H9 (cell line): Measurements from ENCODE around the gene KRT78. TPM values are rescaled to one million over a fixed set of nuclear protein-coding genes. Genes with fewer than 3 reads are reported as not detected.

Experiments
- DNase-seq: peaks from one replicate; pipeline ENCODE4 v3.0.0-alpha.2; 2017
- H2AFZ ChIP-seq: one replicate; pipeline ENCODE4 v1.6.1; 2013; ENCODE audit warnings: mild to moderate bottlenecking, low read length, control low read depth, moderate library complexity
- H2AK5ac ChIP-seq: 2 replicates; pipeline ENCODE4 v1.6.1; 2013; ENCODE audit warnings: low read length, control low read depth, mixed read lengths; ENCODE audit not compliant: insufficient read length
- H2BK120ac ChIP-seq: one replicate; pipeline ENCODE4 v1.6.1; 2013; ENCODE audit warnings: low read depth, mild to moderate bottlenecking, low read length, control low read depth, inconsistent platforms; ENCODE audit not compliant: poor library complexity, severe bottlenecking
- H2BK12ac ChIP-seq: 2 replicates; pipeline ENCODE4 v1.6.1; 2013; ENCODE audit warnings: low read length, control low read depth, mixed read lengths, low read depth; ENCODE audit not compliant: insufficient read length
- H2BK15ac ChIP-seq: 2 replicates; pipeline ENCODE4 v1.6.1; 2013; ENCODE audit warnings: low read depth, low read length, control low read depth
- H2BK20ac ChIP-seq: one replicate; pipeline ENCODE4 v1.6.1; 2013; ENCODE audit warnings: low read depth, mild to moderate bottlenecking, low read length, control low read depth, inconsistent platforms; ENCODE audit not compliant: poor library complexity, severe bottlenecking
- H2BK5ac ChIP-seq: 2 replicates; pipeline ENCODE4 v1.6.1; 2013; ENCODE audit warnings: low read length, control low read depth, mixed read lengths; ENCODE audit not compliant: insufficient read length
- H3K14ac ChIP-seq: 2 replicates; pipeline ENCODE4 v1.6.1; 2013; ENCODE audit warnings: low read length, control low read depth; ENCODE audit not compliant: insufficient read depth
- H3K18ac ChIP-seq: 2 replicates; pipeline ENCODE4 v1.6.1; 2013; ENCODE audit warnings: low read depth, mild to moderate bottlenecking, mixed read lengths, low read length, control low read depth; ENCODE audit not compliant: insufficient read length
- H3K23ac ChIP-seq: 2 replicates; pipeline ENCODE4 v1.6.1; 2013; ENCODE audit warnings: low read length, control low read depth, mixed read lengths, low read depth; ENCODE audit not compliant: insufficient read length
- H3K23me2 ChIP-seq: 2 replicates; pipeline ENCODE4 v1.6.1; 2013; ENCODE audit warnings: low read depth, mild to moderate bottlenecking, mixed read lengths, low read length, control low read depth; ENCODE audit not compliant: insufficient read length, poor library complexity, severe bottlenecking
- H3K27ac ChIP-seq: 2 replicates; pipeline ENCODE4 v1.5.1; 2013; ENCODE audit warnings: low read length, control low read depth, mixed read lengths, low read depth; ENCODE audit not compliant: insufficient read length
- H3K27me3 ChIP-seq: 2 replicates; pipeline ENCODE4 v1.6.1; 2013; ENCODE audit warnings: low read length, control low read depth, inconsistent platforms; ENCODE audit not compliant: insufficient read depth
- H3K4ac ChIP-seq: 2 replicates; pipeline ENCODE4 v1.6.1; 2013; ENCODE audit warnings: low read depth, mild to moderate bottlenecking, control low read depth, inconsistent platforms, low read length, moderate library complexity
- H3K4me1 ChIP-seq: 2 replicates; pipeline ENCODE4 v1.6.1; 2013; ENCODE audit warnings: low read length, control low read depth, inconsistent platforms; ENCODE audit not compliant: insufficient read depth
- H3K4me2 ChIP-seq: 2 replicates; pipeline ENCODE4 v1.6.1; 2013; ENCODE audit warnings: low read length, control low read depth, mixed read lengths; ENCODE audit not compliant: insufficient read length, insufficient read depth
- H3K56ac ChIP-seq: 2 replicates; pipeline ENCODE4 v1.6.1; 2013; ENCODE audit warnings: low read depth, mild to moderate bottlenecking, mixed read lengths, low read length, control low read depth; ENCODE audit not compliant: insufficient read length
- H3K79me1 ChIP-seq: 2 replicates; pipeline ENCODE4 v1.6.1; 2013; ENCODE audit warnings: low read depth, mild to moderate bottlenecking, moderate library complexity, low read length, control low read depth, inconsistent platforms; ENCODE audit not compliant: insufficient read depth, poor library complexity, severe bottlenecking
- H3K79me2 ChIP-seq: 2 replicates; pipeline ENCODE4 v1.6.1; 2013; ENCODE audit warnings: low read length, control low read depth, inconsistent platforms; ENCODE audit not compliant: insufficient read depth
- H3K9ac ChIP-seq: 2 replicates; pipeline ENCODE4 v1.6.1; 2013; ENCODE audit warnings: low read length, control low read depth, mixed read lengths; ENCODE audit not compliant: insufficient read length; ENCODE audit errors: extremely low read depth
- H3K9me3 ChIP-seq: one replicate; pipeline ENCODE4 v1.6.1; 2013; ENCODE audit warnings: low read depth, low read length, inconsistent platforms; ENCODE audit not compliant: control insufficient read depth
- H3T11ph ChIP-seq: one replicate; pipeline ENCODE4 v1.6.1; 2013; ENCODE audit warnings: mild to moderate bottlenecking, low read length, control low read depth, inconsistent platforms
- H4K20me1 ChIP-seq: one replicate; pipeline ENCODE4 v1.6.1; 2013; ENCODE audit not compliant: control insufficient read depth, insufficient read length, insufficient read depth
- H4K5ac ChIP-seq: 2 replicates; pipeline ENCODE4 v1.6.1; 2013; ENCODE audit warnings: low read depth, mild to moderate bottlenecking, mixed read lengths, low read length, control low read depth; ENCODE audit not compliant: insufficient read length
- H4K8ac ChIP-seq: replicated peaks from 2 replicates; pipeline ENCODE4 v1.6.1; 2013; ENCODE audit warnings: low read length, control low read depth, mixed read lengths, low read depth; ENCODE audit not compliant: insufficient read length
- H4K91ac ChIP-seq: 2 replicates; pipeline ENCODE4 v1.6.1; 2013; ENCODE audit warnings: low read depth, mild to moderate bottlenecking, moderate library complexity, mixed read lengths, low read length, control low read depth; ENCODE audit not compliant: insufficient read length
- H3K27ac Mint-ChIP-seq, 3 experiments: 2 replicates in 2 of 3; 3 replicates in 1 of 3; pipeline ENCODE4 v1.8.0; 2020 to 2021; ENCODE audit warnings: mixed read lengths in 3 of 3, mild to moderate bottlenecking in 1 of 3, moderate library complexity in 1 of 3
- H3K27me3 Mint-ChIP-seq: 2 replicates; pipeline ENCODE4 v1.8.0; 2021; ENCODE audit warnings: low read depth, mild to moderate bottlenecking, moderate library complexity, mixed read lengths
- H3K36me3 Mint-ChIP-seq, 3 experiments: 2 replicates in 2 of 3; 3 replicates in 1 of 3; pipeline ENCODE4 v1.8.0; 2020 to 2021; ENCODE audit warnings: low read depth in 3 of 3, mixed read lengths in 3 of 3; ENCODE audit not compliant: insufficient read depth in 1 of 3
- H3K4me1 Mint-ChIP-seq, 2 experiments: 2 replicates each; pipeline ENCODE4 v1.8.0; 2020; ENCODE audit warnings: mixed read lengths in 2 of 2
- H3K4me3 Mint-ChIP-seq, 2 experiments: 2 replicates in 1 of 2; 3 replicates in 1 of 2; pipeline ENCODE4 v1.8.0; 2020 to 2021; ENCODE audit warnings: mild to moderate bottlenecking in 2 of 2, mixed read lengths in 2 of 2, moderate library complexity in 1 of 2
- H3K9me3 Mint-ChIP-seq, 2 experiments: 2 replicates in 1 of 2; 3 replicates in 1 of 2; pipeline ENCODE4 v1.8.0; 2020; ENCODE audit warnings: mild to moderate bottlenecking in 2 of 2, mixed read lengths in 2 of 2, moderate library complexity in 1 of 2
- WGBS: extraction: QIAGEN DNeasy Blood & Tissue Kit; methylation state at CpG from one replicate; pipeline ENCODE4 v1.1.7; 2013; ENCODE audit warnings: missing lambda C conversion rate, low lambda C conversion rate, mixed read lengths; ENCODE audit not compliant: insufficient read length; ENCODE audit errors: extremely low coverage; 5-methylcytosine and 5-hydroxymethylcytosine counted together
- total RNA-seq: library from RNA; stranded (reverse); gene quantifications from 2 replicates; pipeline ENCODE4 v1.2.1, GENCODE V29; 2021
- TF ChIP-seq, protein P1 (sequence below): fragments of 200-600 bp; sonication (generic); conservative IDR thresholded peaks from 3 replicates; pipeline ENCODE4 v1.8.0; 2021; ENCODE audit warnings: antibody characterized with exemption, mild to moderate bottlenecking

Gene KRT78
- total RNA-seq, 1 experiment from 2014 or later = not detected

DNA sequence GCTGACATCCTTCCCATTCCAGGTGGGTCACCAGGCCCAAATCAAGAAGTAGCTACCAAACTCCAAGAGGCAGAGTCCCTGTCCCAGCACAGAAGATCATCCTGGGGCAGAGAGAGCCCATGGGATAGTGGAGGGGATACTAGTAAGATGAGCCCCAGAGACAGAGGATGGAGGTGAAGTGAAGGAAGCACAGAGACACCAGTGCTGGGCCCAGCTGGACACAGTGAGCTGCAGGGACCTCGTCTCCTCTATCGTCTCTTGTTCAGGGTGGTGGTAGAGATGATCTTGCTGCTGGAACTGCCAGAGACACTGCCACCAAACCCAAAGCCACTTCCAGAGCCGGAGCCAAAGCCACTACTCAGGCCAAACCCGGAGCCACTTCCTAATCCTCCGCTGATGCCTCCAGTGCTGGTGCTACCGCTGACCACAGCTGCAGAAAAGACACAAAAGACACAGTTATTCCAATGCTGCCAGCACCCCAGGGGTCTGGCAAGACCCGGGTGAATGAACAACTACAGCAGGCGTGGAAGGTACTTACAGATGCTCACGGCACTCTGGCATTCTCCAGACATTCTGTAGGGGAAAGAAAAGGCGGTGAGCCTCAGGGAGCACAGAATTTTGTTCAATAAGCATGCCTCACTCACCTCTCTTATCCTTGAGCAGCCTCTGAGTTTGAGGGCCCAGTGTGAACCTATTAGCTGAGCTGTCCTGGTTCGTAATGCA lies 41.8 kb downstream of the KRT78 start:
- Histone ChIP-seq H3K27ac (no peak overlapping the region), H4K91ac (no peak overlapping the region), H3K56ac (no peak overlapping the region), H4K8ac (no peak overlapping the region), H2BK15ac (no peak overlapping the region), H3K27me3 (no peaks in the 10 kb centered on the region), H3K4me1 (peaks cover 2% of the 10 kb centered on the region; the same call in 1 of the 2 replicates), H2AFZ (no peak overlapping the region), H4K20me1 (no peaks in the 10 kb centered on the region), H3K23ac (no peak overlapping the region), H3K79me2 (no peaks in the 10 kb centered on the region), H2BK5ac (no peak overlapping the region), H2BK12ac (no peak overlapping the region), H2BK120ac (no peak overlapping the region), H3K4me2 (no peak overlapping the region), H3K14ac (no peak overlapping the region), H4K5ac (no peak overlapping the region), H3K23me2 (no peaks in the 10 kb centered on the region), H3K9ac (no peak overlapping the region), H2AK5ac (no peak overlapping the region), H3K79me1 (no peaks in the 10 kb centered on the region), H3K9me3 (no peaks in the 10 kb centered on the region), H3K18ac (no peak overlapping the region), H3K4ac (no peak overlapping the region), H3T11ph (no peak overlapping the region), H2BK20ac (no peak overlapping the region)
- no peaks in the 10 kb centered on the region for H3K36me3 Mint-ChIP-seq
- peaks cover 19 to 20% of the 10 kb centered on the region in 2 experiments for H3K4me1 Mint-ChIP-seq
- DNase-seq = no peak
- peak overlapping the region in 1 of 3 experiments; percentile 46; a peak in 1 of 7 replicates for H3K27ac Mint-ChIP-seq
- no peak overlapping the region; a peak in 1 of 5 replicates for H3K4me3 Mint-ChIP-seq
- no peaks in the 10 kb centered on the region for H3K9me3 Mint-ChIP-seq
- TF ChIP-seq, protein P1, sequence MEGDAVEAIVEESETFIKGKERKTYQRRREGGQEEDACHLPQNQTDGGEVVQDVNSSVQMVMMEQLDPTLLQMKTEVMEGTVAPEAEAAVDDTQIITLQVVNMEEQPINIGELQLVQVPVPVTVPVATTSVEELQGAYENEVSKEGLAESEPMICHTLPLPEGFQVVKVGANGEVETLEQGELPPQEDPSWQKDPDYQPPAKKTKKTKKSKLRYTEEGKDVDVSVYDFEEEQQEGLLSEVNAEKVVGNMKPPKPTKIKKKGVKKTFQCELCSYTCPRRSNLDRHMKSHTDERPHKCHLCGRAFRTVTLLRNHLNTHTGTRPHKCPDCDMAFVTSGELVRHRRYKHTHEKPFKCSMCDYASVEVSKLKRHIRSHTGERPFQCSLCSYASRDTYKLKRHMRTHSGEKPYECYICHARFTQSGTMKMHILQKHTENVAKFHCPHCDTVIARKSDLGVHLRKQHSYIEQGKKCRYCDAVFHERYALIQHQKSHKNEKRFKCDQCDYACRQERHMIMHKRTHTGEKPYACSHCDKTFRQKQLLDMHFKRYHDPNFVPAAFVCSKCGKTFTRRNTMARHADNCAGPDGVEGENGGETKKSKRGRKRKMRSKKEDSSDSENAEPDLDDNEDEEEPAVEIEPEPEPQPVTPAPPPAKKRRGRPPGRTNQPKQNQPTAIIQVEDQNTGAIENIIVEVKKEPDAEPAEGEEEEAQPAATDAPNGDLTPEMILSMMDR = no peak
- WGBS = no CpG with 5 or more reads among the region's 11 CpGs
- peaks cover 10% of the 10 kb centered on the region for H3K27me3 Mint-ChIP-seq
